Left lung (tissue), 10 donors: Measurements from ENCODE around the gene RINL. TPM values are rescaled to one million over a fixed set of nuclear protein-coding genes. Genes with fewer than 3 reads are reported as not detected.
"Not testable (repeated sequence)": the region's sequence is repeated elsewhere in the genome, so short reads cannot be mapped to it uniquely, and the experiment has no call there.

Source experiments
- ATAC-seq: fragments of 200-7000 bp; cut with Tn5 transposase; one replicate; pipeline ENCODE4 v1.9.1; 2020; ENCODE audit warnings: moderate library complexity
- DNase-seq, 4 donors: peaks; one replicate each; pipeline ENCODE4 v3.0.0-alpha.2; 2013 to 2020
- H3K27ac ChIP-seq, 2 donors: fragments of 200-600 bp; sonication (generic) in 1 of 2; one replicate each; pipeline versions ENCODE4 v1.5.0 to v1.8.0; 2020 to 2021
- H3K27me3 ChIP-seq, 2 donors: fragments of 200-600 bp; sonication (generic) in 1 of 2; one replicate each; pipeline versions ENCODE4 v1.5.0 to v1.8.0; 2020 to 2021
- H3K36me3 ChIP-seq, 2 donors: fragments of 200-600 bp; sonication (generic) in 1 of 2; one replicate each; pipeline versions ENCODE4 v1.5.0 to v1.8.0; 2020 to 2021
- H3K4me1 ChIP-seq, 2 donors: fragments of 200-600 bp; one replicate each; pipeline ENCODE4 v1.8.0; 2021
- H3K4me3 ChIP-seq, 2 donors: fragments of 200-600 bp; sonication (generic) in 1 of 2; one replicate each; pipeline versions ENCODE4 v1.5.0 to v1.8.0; 2020 to 2021; ENCODE audit warnings: mild to moderate bottlenecking in 1 of 2
- H3K9me3 ChIP-seq, 2 donors: fragments of 200-600 bp; sonication (generic) in 1 of 2; one replicate each; pipeline versions ENCODE4 v1.5.0 to v1.8.0; 2020 to 2021
- intact Hi-C, 2 donors: fragments of 100-400 bp; cut with DNase I; formaldehyde crosslinking; loops; one replicate each; pipeline versions ENCODE4 v1.11.2 to v1.14.2; 2022
- polyA plus RNA-seq, 6 donors: library from polyadenylated mRNA; unstranded; fragments of 120-200 nt; gene quantifications; one replicate each; pipeline ENCODE4 v1.2.1, GENCODE V29; 2013; ENCODE audit not compliant: insufficient read length in 6 of 6
- total RNA-seq, 2 donors: library from RNA; stranded (reverse); fragmentation: NEBNext Ultra II Directional; extraction: Animal tissue kit (Norgen Biotek cat#: 25700); gene quantifications; one replicate each; pipeline ENCODE4 v1.2.1, GENCODE V29; 2021
- TF ChIP-seq, protein P1 (sequence below), 2 donors: fragments of 200-600 bp; sonication (generic) in 1 of 2; IDR thresholded peaks; one replicate each; pipeline versions ENCODE4 v1.5.0 to v1.8.0; 2021; ENCODE audit warnings: antibody characterized with exemption in 2 of 2
- donor health status: DM: no; HTN: yes; CAD: no.
- donor health status: DM: no; HTN: no; CAD: no.

Gene RINL
- total and polyA plus RNA-seq, 8 donors, result 7.2 to 12.0 (median 8.6) TPM

DNA sequence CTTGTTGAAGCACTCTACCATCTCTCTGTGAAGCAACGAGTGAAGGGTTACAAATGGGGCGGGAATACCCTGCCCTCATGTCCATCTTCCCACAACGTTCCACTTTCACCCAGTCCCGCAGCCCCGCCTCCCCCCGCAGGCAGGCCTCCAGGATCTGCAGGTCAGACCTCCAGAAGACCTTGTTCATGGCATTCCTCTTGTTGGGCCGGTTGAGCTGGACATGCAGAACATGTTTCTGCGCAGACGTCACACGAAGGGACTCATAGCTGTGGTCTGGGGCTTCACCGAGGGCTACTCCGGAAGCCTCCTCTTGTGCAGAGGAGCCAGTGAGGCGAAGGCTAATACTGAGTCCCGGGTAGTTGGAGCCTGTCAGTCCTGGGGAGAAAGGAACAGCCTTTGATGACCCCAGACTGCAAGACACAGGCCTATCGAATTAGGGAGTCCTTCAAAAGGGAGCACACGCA lies 46.9 kb downstream of the RINL start:
- H3K36me3 ChIP-seq, result peaks cover 0 to 46% of the 10 kb centered on the region in 2 donors
- DNase-seq (peak in 3 of 4 donors; percentile 71 to 92 (median 86)), ATAC-seq (peak; percentile 77)
- H3K4me1 ChIP-seq, result peaks cover 7 to 50% of the 10 kb centered on the region in 2 donors
- no peaks in the 10 kb centered on the region for H3K27me3 ChIP-seq
- intact Hi-C loops, result no loop called here
- peak overlapping the region; percentile 88 to 90 for H3K27ac ChIP-seq
- TF ChIP-seq, protein P1, sequence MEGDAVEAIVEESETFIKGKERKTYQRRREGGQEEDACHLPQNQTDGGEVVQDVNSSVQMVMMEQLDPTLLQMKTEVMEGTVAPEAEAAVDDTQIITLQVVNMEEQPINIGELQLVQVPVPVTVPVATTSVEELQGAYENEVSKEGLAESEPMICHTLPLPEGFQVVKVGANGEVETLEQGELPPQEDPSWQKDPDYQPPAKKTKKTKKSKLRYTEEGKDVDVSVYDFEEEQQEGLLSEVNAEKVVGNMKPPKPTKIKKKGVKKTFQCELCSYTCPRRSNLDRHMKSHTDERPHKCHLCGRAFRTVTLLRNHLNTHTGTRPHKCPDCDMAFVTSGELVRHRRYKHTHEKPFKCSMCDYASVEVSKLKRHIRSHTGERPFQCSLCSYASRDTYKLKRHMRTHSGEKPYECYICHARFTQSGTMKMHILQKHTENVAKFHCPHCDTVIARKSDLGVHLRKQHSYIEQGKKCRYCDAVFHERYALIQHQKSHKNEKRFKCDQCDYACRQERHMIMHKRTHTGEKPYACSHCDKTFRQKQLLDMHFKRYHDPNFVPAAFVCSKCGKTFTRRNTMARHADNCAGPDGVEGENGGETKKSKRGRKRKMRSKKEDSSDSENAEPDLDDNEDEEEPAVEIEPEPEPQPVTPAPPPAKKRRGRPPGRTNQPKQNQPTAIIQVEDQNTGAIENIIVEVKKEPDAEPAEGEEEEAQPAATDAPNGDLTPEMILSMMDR (IDR thresholded peaks at IDR 0.05), result no peak
- H3K4me3 ChIP-seq, result peak overlapping the region; percentile 59 to 80
- no peaks in the 10 kb centered on the region for H3K9me3 ChIP-seq

DNA sequence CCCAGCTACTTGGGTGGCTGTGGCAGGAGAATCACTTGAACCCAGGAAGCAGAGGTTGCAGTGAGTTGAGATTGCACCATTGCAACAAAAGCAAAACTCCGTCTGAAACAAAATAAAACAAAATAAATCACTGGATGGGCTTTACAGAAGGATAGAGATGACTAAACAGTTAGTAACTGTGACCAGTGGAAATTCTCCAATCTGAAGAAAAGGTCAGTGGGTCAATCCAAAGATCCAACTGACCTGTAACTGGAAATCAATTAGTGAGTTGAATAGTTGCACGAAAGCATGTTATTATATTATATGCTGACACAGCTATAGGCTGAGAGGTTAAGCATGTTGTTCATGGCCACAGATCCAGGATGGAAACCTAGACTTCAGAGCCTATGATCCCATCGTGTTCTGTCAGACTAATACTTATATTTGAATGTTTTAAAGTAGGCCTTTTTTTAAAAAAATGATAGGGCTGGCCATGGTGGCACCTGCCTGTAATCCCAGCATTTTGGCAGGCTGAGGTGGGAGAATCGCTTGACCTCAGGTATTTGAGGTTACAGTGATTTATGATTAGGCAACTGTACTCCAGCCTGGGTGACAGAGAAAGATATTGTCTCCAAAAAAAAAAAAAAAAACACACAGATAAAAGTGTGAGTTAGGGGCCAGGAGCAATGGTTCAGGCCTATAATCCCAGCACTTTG lies 47.9 kb downstream of the RINL start:
- H3K36me3 ChIP-seq, result peaks cover 0 to 44% of the 10 kb centered on the region in 2 donors
- peaks cover 7 to 50% of the 10 kb centered on the region in 2 donors for H3K4me1 ChIP-seq
- TF ChIP-seq, protein P1 (IDR thresholded peaks at IDR 0.05), result no peak
- no peaks in the 10 kb centered on the region for H3K9me3 ChIP-seq
- H3K27ac ChIP-seq, result peak overlapping the region in 1 of 2 donors; percentile 8
- no peaks in the 10 kb centered on the region for H3K27me3 ChIP-seq
- ATAC-seq (no peak), DNase-seq (no peak)
- intact Hi-C loops, result no loop called here
- peak overlapping the region in 1 of 2 donors; percentile 80 for H3K4me3 ChIP-seq

DNA sequence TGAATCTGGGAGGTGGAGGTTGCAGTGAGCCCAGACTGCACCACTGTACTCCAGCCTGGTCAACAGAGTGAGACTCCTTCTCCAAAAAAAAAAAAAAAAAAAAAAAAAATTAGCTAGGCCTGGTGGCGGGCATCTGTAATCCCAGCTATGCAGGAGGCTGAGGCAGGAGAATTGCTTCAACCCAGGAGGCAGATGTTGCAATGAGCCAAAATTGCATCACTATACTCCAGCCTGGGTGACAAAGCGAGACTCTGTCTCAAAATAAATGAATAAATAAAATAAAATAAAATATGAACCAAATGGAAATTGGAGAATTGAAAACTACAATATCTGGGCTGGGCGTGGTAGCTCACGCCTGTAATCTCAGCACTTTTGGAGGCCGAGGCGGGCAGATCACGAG lies 48.9 kb downstream of the RINL start:
- H3K4me3 ChIP-seq, ATAC-seq, DNase-seq, H3K27me3 ChIP-seq, intact Hi-C loops, H3K9me3 ChIP-seq: not testable (repeated sequence)
- Histone ChIP-seq H3K36me3 (peaks cover 0 to 38% of the 10 kb centered on the region in 2 donors), H3K4me1 (peaks cover 7 to 50% of the 10 kb centered on the region in 2 donors), H3K27ac (peak overlapping the region in 1 of 2 donors; percentile 8)

DNA sequence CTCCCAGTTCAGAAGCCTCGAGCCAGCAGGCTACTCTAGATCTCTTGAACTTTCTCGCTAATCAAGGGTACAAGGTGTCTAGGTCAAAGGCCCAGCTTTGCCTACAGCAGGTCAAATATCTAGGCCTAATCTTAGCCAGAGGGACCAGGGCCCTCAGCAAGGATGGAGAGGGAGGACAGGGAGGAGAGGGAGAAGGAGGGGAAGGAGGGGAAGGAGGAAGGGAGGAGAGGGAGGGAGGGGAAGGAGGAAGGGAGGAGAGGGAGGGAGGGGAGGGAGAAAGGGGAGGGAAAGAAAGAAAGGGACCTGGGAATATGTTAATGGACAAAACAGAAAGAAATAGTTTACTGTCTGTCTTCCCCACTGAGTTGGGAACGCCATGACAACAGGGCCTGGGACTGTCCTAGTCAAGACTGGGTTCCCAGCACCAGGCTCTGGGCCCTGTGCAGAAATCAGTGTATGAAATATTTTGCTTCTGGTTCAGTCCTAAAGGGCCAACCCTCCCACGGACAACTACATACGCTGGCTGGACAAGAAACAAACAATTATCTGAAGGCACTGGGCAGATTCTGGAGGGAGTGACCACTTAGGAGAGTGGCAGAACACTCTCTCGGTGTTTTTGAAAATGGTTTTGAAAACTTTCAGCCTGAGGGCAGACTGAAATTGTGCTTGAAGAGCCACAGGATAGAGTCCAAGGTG lies 51.1 kb downstream of the RINL start:
- peaks cover 7 to 40% of the 10 kb centered on the region in 2 donors for H3K4me1 ChIP-seq
- H3K9me3 ChIP-seq, result no peaks in the 10 kb centered on the region
- no peaks in the 10 kb centered on the region for H3K27me3 ChIP-seq
- intact Hi-C loops, result no loop called here
- no peak for ATAC-seq
- DNase-seq, result no peak
- H3K27ac ChIP-seq, result no peak overlapping the region
- H3K4me3 ChIP-seq, result no peak overlapping the region
- TF ChIP-seq, protein P1 (IDR thresholded peaks at IDR 0.05), result no peak
- H3K36me3 ChIP-seq, result peaks cover 0 to 52% of the 10 kb centered on the region in 2 donors

DNA sequence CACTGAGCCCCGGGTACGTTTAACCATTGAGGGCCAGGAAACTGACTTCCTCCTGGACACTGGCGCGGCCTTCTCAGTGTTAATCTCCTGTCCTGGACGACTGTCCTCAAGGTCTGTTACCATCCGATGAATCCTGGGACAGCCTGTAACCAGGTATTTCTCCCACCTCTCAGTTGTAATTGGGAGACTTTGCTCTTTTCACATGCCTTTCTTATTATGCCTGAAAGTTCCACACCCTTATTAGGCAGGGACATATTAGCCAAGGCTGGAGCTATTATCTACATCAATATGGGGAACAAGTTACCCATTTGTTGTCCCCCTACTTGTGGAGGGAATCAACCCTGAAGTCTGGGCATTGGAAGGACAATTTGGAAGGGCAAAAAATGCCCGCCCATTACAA lies 52.1 kb downstream of the RINL start:
- H3K27ac ChIP-seq, DNase-seq, H3K4me3 ChIP-seq, H3K27me3 ChIP-seq, ATAC-seq, intact Hi-C loops, H3K9me3 ChIP-seq: not testable (repeated sequence)
- Histone ChIP-seq H3K4me1 (peaks cover 5 to 34% of the 10 kb centered on the region in 2 donors), H3K36me3 (peaks cover 0 to 62% of the 10 kb centered on the region in 2 donors)

DNA sequence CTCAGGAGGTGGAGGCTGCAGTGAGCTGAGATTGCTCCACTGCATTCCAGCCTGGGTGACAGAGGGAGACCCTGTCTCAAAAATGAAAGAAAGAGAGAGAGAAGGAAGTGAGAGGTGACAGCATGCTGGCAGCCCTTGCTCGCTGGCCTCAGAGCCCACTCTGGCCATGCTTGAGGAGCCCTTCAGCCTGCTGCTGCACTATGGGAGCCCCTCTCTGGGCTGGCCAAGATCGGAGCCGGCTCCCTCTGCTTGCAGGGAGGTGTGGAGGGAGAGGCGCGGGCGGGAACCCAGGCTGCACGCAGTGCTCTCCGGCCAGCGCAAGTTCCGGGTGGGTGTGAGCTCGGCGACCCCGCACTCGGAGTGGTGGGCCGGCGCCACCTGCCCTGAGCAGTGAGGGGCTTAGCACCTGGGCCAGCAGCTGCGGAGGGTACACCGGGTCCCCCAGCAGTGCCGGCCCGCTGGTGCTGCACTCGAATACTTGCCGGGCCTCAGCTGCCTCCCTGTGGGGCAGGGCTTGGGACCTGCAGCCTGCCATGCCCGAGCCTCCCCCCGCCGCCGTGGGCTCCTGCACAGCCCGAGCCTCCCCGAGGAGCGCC lies 56.7 kb downstream of the RINL start:
- H3K27ac ChIP-seq, H3K4me1 ChIP-seq, H3K4me3 ChIP-seq, DNase-seq, H3K9me3 ChIP-seq, H3K27me3 ChIP-seq, intact Hi-C loops, ATAC-seq: not testable (repeated sequence)
- peaks cover 0 to 69% of the 10 kb centered on the region in 2 donors for H3K36me3 ChIP-seq
